ENCODE measurements around the gene KCNA1. TPM values are rescaled to one million over a fixed set of nuclear protein-coding genes. Genes with fewer than 3 reads are reported as not detected.

The KCNA1 gene
- total RNA-seq, 1 experiment from 2014 or later, result not detected

GRCh38 chr12:4934407-4935035 lies 24.8 kb downstream of the KCNA1 start:
- Histone ChIP-seq H4K20me1 (ENCODE audit: insufficient read depth) (no peaks in the 10 kb centered on the region), H3K27me3 (ENCODE audit: insufficient read depth, low read length) (peaks cover 81% of the 10 kb centered on the region), H3K36me3 (ENCODE audit: control insufficient read depth in 1 of 2, insufficient read depth in 2 of 2, low read length in 2 of 2) (no peaks in the 10 kb centered on the region), H3K9me2 (ENCODE audit: insufficient read depth) (no peaks in the 10 kb centered on the region), H3K9me3 (ENCODE audit: control insufficient read depth in 1 of 2, insufficient read depth in 1 of 2, low read depth in 1 of 2, low read length in 2 of 2) (no peaks in the 10 kb centered on the region), H3K4me2 (ENCODE audit: low read length) (no peak overlapping the region), H3K9ac (ENCODE audit: low read length) (no peak overlapping the region), H3K79me2 (ENCODE audit: insufficient read depth, low read length) (no peaks in the 10 kb centered on the region), H2AFZ (ENCODE audit: low read depth, low read length, poor library complexity, severe bottlenecking) (no peak overlapping the region), H3K4me3 (replicated peaks in 1 of 2; ENCODE audit: low read depth in 1 of 2, low read length in 2 of 2) (no peak overlapping the region), H3K27ac (ENCODE audit: low read depth, low read length) (no peak overlapping the region), H3K4me1 (ENCODE audit: control insufficient read depth in 1 of 2, insufficient read depth in 2 of 2, low read length in 2 of 2) (no peaks in the 10 kb centered on the region)
- BruUV-seq (replicated peaks), result no TSS peak
- intact Hi-C loops (cut with micrococcal nuclease), result no loop called here
- POLR2A ChIA-PET, result no interaction called here
- CTCF ChIA-PET, result interaction anchor here (1.2 kb wide), 1 partner anchor 79 kb away, joined by 4 read pairs; no protein-coding TSS in a partner anchor
- TF ChIP-seq EZH2 (IDR thresholded peaks at IDR 0.05) (no peak), REST (IDR thresholded peaks at IDR 0.05; ENCODE audit: low read depth) (no peak), CEBPB (IDR thresholded peaks at IDR 0.05; ENCODE audit: low read depth) (no peak), CBX3 (IDR thresholded peaks at IDR 0.05; ENCODE audit: low read depth) (no peak), ZNF274 (IDR thresholded peaks at IDR 0.05; ENCODE audit: low read depth, low read length) (no peak), RAD21 (IDR thresholded peaks at IDR 0.05; ENCODE audit: low read depth) (no peak), JUND (IDR thresholded peaks at IDR 0.05) (no peak), SIN3A (IDR thresholded peaks at IDR 0.05; ENCODE audit: low read depth) (no peak), YY1 (IDR thresholded peaks at IDR 0.05; ENCODE audit: extremely low read depth, insufficient replicate concordance, low read depth, low read length) (no peak), TCF7L2 (IDR thresholded peaks at IDR 0.05; ENCODE audit: borderline replicate concordance, extremely low read depth, insufficient read depth, insufficient read length) (no peak), ELF1 (IDR thresholded peaks at IDR 0.05; ENCODE audit: borderline replicate concordance, low read depth) (no peak), EGR1 (IDR thresholded peaks at IDR 0.05; ENCODE audit: low read depth) (no peak)
- DNase-seq (ENCODE audit: low read depth, low spot score) (no peak), ATAC-seq (no peak)
- RAD21 ChIA-PET (ENCODE audit: low non-redundant PET in 1 of 2, low total read pairs in 2 of 2, uncharacterized antibody in 2 of 2, unreplicated experiment in 2 of 2), result no interaction called here
